HG02798 (cell line): ENCODE data around the gene PLEKHG3.
A peak's percentile ranks its signal among the peaks of the same experiment; 100 is the strongest.

Experiments
- ATAC-seq: cut with Tn5 transposase; IDR thresholded peaks from one replicate; pipeline ENCODE4 v1.9.1; 2021; ENCODE audit warnings: mild to moderate bottlenecking; ENCODE audit not compliant: unreplicated experiment, poor library complexity

PLEKHG3 gene

GRCh38 chr14:64723691-64724577 lies 19.7 kb downstream of the PLEKHG3 start:
- no peak for ATAC-seq

- no peak for ATAC-seq
Measured at GRCh38 chr14:64724578-64724930, 20.3 kb downstream of the PLEKHG3 start.

GRCh38 chr14:64725261-64725815 lies 21.1 kb downstream of the PLEKHG3 start:
- no peak for ATAC-seq

DNA sequence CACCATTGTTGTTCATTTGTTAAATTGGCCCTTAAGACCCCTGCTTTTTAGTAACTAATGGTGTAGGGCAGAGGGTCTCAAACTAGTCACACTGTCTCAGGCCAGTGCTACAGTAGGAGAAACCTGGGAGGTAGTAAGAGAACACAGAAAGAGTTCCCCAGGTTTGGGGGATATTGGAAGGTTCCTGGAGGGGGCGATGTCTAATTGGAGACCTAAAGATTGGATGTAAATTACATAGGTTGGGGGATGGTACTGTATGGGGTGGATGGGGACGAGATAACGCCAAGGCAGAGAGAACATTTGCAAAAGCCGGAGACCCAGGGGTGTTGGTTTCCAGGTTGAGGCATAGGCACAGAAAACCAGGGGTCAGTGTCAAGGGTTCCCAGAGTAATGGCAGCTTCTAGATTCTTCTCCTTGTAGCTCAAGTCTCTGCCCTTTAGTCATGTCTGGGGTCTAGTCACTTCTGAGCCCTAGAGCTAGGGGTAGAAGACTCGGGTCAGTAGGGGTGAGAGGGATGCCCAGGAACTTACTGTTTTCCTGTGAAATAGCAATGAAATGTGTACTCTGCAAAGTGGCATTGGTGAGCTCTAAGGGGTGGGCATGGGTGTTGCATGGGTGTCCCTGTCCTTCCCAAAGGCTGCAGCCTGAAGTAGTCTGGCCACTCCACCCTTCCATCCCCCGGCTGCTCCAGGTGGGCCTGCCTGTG lies 21.8 kb downstream of the PLEKHG3 start:
- no peak for ATAC-seq

GRCh38 chr14:64726585-64726890 lies 22.3 kb downstream of the PLEKHG3 start:
- ATAC-seq = peak; percentile 54

DNA sequence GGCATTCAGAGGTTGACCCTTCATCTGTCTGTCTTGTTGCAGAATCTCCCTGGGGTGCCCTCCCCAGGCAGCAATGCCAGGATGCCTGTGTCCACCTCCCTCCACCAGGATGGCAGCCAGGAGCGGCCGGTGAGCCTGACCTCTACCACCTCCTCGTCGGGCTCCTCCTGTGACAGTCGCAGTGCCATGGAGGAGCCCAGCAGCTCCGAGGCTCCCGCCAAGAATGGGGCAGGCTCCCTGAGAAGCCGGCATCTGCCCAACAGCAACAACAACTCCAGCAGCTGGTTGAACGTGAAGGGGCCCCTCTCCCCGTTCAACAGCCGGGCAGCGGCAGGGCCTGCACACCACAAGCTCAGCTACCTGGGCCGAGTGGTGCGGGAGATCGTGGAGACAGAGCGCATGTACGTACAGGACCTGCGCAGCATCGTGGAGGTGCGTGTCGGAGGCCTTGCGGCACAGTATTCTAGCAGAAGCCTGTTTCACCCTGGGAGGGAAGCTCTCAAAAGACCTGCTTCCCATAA lies 23.4 kb downstream of the PLEKHG3 start:
- ATAC-seq = no peak

- ATAC-seq = no peak
Measured at GRCh38 chr14:64728106-64728505, 23.9 kb downstream of the PLEKHG3 start.

DNA sequence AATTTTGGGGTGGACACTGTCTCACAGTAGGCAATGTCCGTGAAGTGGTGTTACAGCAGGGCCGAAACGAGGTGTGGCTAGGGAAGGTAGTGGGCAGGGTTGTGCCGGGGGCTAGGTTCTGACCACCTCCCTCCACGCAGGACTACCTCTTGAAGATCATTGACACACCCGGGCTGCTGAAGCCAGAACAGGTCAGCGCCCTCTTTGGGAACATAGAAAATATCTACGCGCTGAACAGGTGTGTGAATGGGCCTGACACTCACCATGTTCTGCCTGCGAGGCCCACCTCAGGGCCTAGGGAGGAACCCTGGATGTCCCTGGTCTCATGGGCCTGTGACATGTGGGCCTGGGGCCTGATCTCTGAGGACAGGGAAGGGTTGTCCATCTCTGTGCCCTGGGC lies 24.6 kb downstream of the PLEKHG3 start:
- no peak for ATAC-seq

DNA sequence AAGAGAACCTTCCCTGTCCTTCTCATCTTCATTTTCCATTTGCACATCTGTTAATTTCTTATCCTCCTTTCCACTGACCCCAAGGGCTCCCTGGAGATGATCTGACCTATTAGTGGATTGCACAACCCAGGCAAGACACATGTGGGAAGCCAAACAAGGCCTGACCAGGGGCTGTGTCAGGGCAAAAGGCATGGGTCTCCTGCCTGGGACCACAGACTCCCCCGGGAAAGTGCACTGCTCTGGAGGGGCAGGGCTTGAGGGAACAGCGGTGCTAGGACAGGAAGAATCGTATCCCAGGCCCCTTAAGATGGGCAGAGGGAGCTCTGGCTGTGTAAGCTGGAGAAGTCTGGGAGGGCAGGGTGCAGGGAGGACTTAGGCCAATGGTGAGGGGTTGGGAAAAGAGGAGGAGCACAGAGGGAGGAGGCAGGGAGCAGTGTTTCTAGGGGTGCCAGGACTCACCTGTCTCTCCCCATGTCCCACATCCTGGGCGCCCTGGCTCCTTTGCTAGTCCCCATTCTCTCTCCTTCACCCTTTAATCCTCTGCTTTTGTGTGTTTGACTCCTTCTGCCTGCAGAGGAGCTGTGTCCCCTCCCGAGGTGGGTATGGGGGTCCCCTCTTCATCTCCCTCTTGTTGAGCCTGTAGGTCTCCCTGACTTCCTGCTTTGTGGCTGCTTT lies 25.3 kb downstream of the PLEKHG3 start:
- ATAC-seq = no peak

DNA sequence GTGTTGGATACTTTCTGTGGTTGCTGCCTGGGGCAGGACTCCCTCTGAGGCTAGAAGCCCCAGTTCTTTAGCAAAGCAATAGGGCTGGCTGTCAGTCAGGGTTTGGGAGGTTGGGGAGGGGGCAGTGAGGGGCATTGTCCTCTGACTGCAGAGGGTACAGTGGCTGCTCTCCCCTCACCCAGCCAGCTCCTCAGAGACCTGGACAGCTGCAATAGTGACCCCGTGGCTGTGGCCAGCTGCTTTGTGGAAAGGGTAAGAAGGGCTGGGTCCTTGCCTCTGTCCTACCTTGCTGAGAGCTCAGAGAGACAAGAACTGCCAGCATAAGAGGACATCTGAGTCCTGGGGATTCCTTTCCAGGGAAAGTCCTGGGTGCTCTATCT lies 25.8 kb downstream of the PLEKHG3 start:
- ATAC-seq = no peak

DNA sequence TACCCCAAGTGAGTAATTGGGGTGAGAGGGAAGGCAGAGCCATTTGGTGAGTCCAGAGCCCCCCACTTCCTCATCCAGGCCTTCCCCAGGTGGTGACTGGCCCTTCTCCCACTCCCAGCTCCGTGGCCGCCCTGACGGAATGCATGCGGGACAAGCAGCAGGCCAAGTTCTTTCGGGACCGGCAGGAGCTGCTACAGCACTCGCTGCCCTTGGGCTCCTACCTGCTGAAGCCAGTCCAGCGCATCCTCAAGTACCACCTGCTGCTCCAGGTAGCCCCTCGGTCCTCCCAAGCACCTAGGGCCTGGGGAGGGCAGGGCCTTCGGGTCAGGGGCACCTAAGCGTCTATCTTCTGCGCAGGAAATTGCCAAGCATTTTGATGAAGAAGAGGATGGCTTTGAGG lies 26.5 kb downstream of the PLEKHG3 start:
- no peak for ATAC-seq

DNA sequence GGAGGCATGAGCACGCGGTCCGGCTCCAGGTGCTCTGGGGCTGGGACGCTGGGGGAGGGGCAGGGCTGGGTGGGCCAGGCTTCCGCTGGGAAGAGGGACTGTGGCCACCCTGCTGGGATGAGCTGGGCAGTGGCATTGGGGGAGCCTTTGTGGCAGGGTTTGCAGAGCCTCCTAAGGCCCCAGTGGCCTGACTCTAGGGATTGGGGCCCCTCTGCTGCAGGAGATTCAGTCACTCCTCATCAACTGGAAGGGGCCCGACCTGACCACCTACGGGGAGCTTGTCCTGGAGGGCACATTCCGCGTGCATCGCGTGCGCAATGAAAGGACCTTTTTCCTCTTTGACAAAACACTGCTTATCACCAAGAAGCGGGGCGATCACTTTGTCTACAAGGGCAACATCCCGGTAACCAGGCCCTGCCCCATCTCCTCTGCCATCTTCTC lies 26.9 kb downstream of the PLEKHG3 start:
- no peak for ATAC-seq

DNA sequence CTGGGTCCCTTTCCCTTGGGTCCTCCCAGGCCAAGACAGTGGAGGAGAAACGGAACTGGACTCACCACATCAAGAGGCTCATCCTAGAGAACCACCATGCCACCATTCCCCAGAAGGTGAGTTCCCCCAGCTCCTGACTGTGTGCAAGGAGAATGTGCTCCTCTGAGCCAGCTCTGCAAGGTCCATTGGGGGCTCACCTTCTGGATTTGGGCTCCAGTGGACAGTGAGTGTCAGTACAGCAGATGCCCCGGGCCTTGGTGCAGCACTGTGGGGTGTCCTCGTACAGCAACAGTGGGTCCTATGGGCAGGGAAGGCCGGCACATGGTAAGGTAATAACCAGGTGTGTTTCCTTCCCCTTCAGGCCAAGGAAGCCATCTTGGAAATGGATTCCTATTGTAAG lies 27.8 kb downstream of the PLEKHG3 start:
- ATAC-seq = no peak

GRCh38 chr14:64732536-64733120 lies 28.4 kb downstream of the PLEKHG3 start:
- ATAC-seq = no peak

GRCh38 chr14:64733321-64733720 lies 29.1 kb downstream of the PLEKHG3 start:
- ATAC-seq = no peak

GRCh38 chr14:64733899-64734298 lies 29.7 kb downstream of the PLEKHG3 start:
- no peak for ATAC-seq

- ATAC-seq = no peak
Measured at GRCh38 chr14:64734990-64735389, 30.8 kb downstream of the PLEKHG3 start.

- no peak for ATAC-seq
Measured at GRCh38 chr14:64736271-64737169, 32.3 kb downstream of the PLEKHG3 start.
